HCT116 (cell line): ENCODE measurements around the gene GJB1. TPM values are rescaled to one million over a fixed set of nuclear protein-coding genes. Genes with fewer than 3 reads are reported as not detected.

Source experiments
- ATAC-seq: fragments of 200-7000 bp; cut with Tn5 transposase; 2 replicates; pipeline ENCODE4 v1.9.1; 2020; ENCODE audit warnings: mild to moderate bottlenecking, moderate library complexity
- BruUV-seq: library from RNA; stranded (reverse); fragments of 400-500 nt; replicated peaks from 2 replicates; lab custom pipeline; 2021; lab: Mats Ljungman, UMichigan
- CTCF ChIA-PET: fragments of 300-600 bp; sonication (Branson Sonifier 250); formaldehyde crosslinking; loops from one replicate; lab custom pipeline; 2021; ENCODE audit warnings: antibody characterized with exemption; lab: Charles Lee
- POLR2A ChIA-PET: fragments of 300-600, 350-600 bp; sonication (Branson Sonifier 250); formaldehyde crosslinking; loops from one replicate; lab custom pipeline; 2021; ENCODE audit warnings: antibody characterized with exemption; lab: Charles Lee
- RAD21 ChIA-PET, 2 experiments: fragments of 300-600 bp; sonication (Branson Sonifier 250); formaldehyde crosslinking; loops; one replicate each; lab custom pipeline; 2023; ENCODE audit warnings: low total read pairs in 2 of 2; ENCODE audit not compliant: uncharacterized antibody in 2 of 2, unreplicated experiment in 2 of 2, low non-redundant PET in 1 of 2; lab: Charles Lee
- DNase-seq: peaks from one replicate; pipeline ENCODE4 v3.0.0-alpha.2; 2010; ENCODE audit warnings: low read depth, low spot score
- H2AFZ ChIP-seq: fragments of 200-600 bp; shearing (Covaris generic), sonication (generic); 2 replicates; pipeline ENCODE4 v1.6.1; 2017; ENCODE audit warnings: low read depth, mixed run types, mixed read lengths, antibody characterized with exemption, low read length; ENCODE audit not compliant: poor library complexity, severe bottlenecking
- H3K27ac ChIP-seq: 2 replicates; pipeline ENCODE4 v1.5.1; 2012; ENCODE audit warnings: low read depth, low read length
- H3K27me3 ChIP-seq: fragments of 200-600 bp; sonication (generic); 2 replicates; pipeline ENCODE4 v1.6.1; 2016; ENCODE audit warnings: mixed run types, low read length, mixed read lengths; ENCODE audit not compliant: insufficient read depth
- H3K36me3 ChIP-seq, 2 experiments: fragments of 200-500 bp in 1 of 2; fragments of 200-600 bp in 1 of 2; sonication (Bioruptor generic) in 1 of 2; sonication (generic) in 1 of 2; 2 replicates each; pipeline versions ENCODE4 v1.5.1 to v1.6.1; 2014 to 2016; ENCODE audit warnings: low read length in 2 of 2, inconsistent platforms in 1 of 2, mixed read lengths in 1 of 2, mixed run types in 1 of 2; ENCODE audit not compliant: insufficient read depth in 2 of 2, control insufficient read depth in 1 of 2
- H3K4me1 ChIP-seq, 2 experiments: fragments of 200-600 bp in 1 of 2; sonication (generic) in 1 of 2; 2 replicates each; pipeline versions ENCODE4 v1.5.1 to v1.6.1; 2012 to 2017; ENCODE audit warnings: low read length in 2 of 2, inconsistent platforms in 1 of 2, mild to moderate bottlenecking in 1 of 2, mixed read lengths in 1 of 2, mixed run types in 1 of 2, moderate library complexity in 1 of 2; ENCODE audit not compliant: insufficient read depth in 2 of 2, control insufficient read depth in 1 of 2
- H3K4me2 ChIP-seq: fragments of 200-600 bp; sonication (generic); 2 replicates; pipeline ENCODE4 v1.6.1; 2017; ENCODE audit warnings: mixed run types, low read length, mixed read lengths
- H3K4me3 ChIP-seq, 2 experiments: fragments of 200-600 bp in 1 of 2; sonication (generic) in 1 of 2; replicated peaks in 1 of 2; 2 replicates each; pipeline ENCODE4 v1.5.1; 2011 to 2016; ENCODE audit warnings: low read length in 2 of 2, control low read depth in 1 of 2, low read depth in 1 of 2, mild to moderate bottlenecking in 1 of 2, mixed read lengths in 1 of 2, mixed run types in 1 of 2
- H3K79me2 ChIP-seq: fragments of 200-600 bp; sonication (generic); 2 replicates; pipeline ENCODE4 v1.6.1; 2017; ENCODE audit warnings: mild to moderate bottlenecking, mixed run types, low read length, moderate library complexity, mixed read lengths; ENCODE audit not compliant: insufficient read depth
- H3K9ac ChIP-seq: fragments of 200-600 bp; sonication (generic); 2 replicates; pipeline ENCODE4 v1.6.1; 2016; ENCODE audit warnings: low read length, mixed read lengths
- H3K9me2 ChIP-seq: fragments of 200-600 bp; sonication (generic), shearing (Covaris generic); 2 replicates; pipeline ENCODE4 v1.6.1; 2017; ENCODE audit warnings: mixed run types, mild to moderate bottlenecking, moderate library complexity; ENCODE audit not compliant: insufficient read depth
- H3K9me3 ChIP-seq, 2 experiments: fragments of 200-500 bp in 1 of 2; fragments of 200-600 bp in 1 of 2; sonication (Bioruptor generic) in 1 of 2; sonication (generic) in 1 of 2; 2 replicates each; pipeline ENCODE4 v1.6.1; 2014 to 2017; ENCODE audit warnings: low read length in 2 of 2, mixed read lengths in 2 of 2, inconsistent platforms in 1 of 2, low read depth in 1 of 2, mild to moderate bottlenecking in 1 of 2, mixed run types in 1 of 2, moderate library complexity in 1 of 2; ENCODE audit not compliant: control insufficient read depth in 1 of 2, insufficient read depth in 1 of 2
- H4K20me1 ChIP-seq: fragments of 200-600 bp; sonication (generic), shearing (Covaris generic); 2 replicates; pipeline ENCODE4 v1.6.1; 2017; ENCODE audit warnings: mixed run types, mild to moderate bottlenecking, moderate library complexity; ENCODE audit not compliant: insufficient read depth
- CEBPB ChIP-seq: IDR thresholded peaks from 2 replicates; pipeline ENCODE4 v1.6.1; 2012; ENCODE audit warnings: low read depth
- CTCF ChIP-seq, 3 experiments: fragments of 200-600 bp in 1 of 3; sonication (generic) in 1 of 3; IDR thresholded peaks in 2 of 3; conservative IDR thresholded peaks in 1 of 3; 2 replicates each; pipeline ENCODE4 v1.5.1; 2012 to 2017; ENCODE audit warnings: low read depth in 2 of 3, low read length in 2 of 3, antibody characterized with exemption in 1 of 3, borderline replicate concordance in 1 of 3, control low read depth in 1 of 3, mild to moderate bottlenecking in 1 of 3, mixed read lengths in 1 of 3, mixed run types in 1 of 3, moderate library complexity in 1 of 3; ENCODE audit not compliant: insufficient read depth in 1 of 3
- EZH2phosphoT487 ChIP-seq: fragments of 200-600 bp; IDR thresholded peaks from 2 replicates; pipeline ENCODE4 v1.6.1; 2018; ENCODE audit warnings: antibody characterized with exemption, borderline replicate concordance
- FOSL1 ChIP-seq: IDR thresholded peaks from 2 replicates; pipeline ENCODE4 v1.6.1; 2012; ENCODE audit warnings: low read depth
- MAX ChIP-seq: IDR thresholded peaks from 2 replicates; pipeline ENCODE4 v1.6.1; 2012
- POLR2AphosphoS5 ChIP-seq: IDR thresholded peaks from 2 replicates; pipeline ENCODE4 v1.6.1; 2011; ENCODE audit warnings: mild to moderate bottlenecking, low read depth, low read length, moderate library complexity
- SP1 ChIP-seq: IDR thresholded peaks from 2 replicates; pipeline ENCODE4 v1.6.1; 2012; ENCODE audit warnings: low read depth
- SRF ChIP-seq: IDR thresholded peaks from 2 replicates; pipeline ENCODE4 v1.6.1; 2012; ENCODE audit warnings: low read depth
- YY1 ChIP-seq: IDR thresholded peaks from 2 replicates; pipeline ENCODE4 v1.6.1; 2011; ENCODE audit warnings: low read length, low read depth, moderate library complexity, mild to moderate bottlenecking; ENCODE audit not compliant: insufficient replicate concordance; ENCODE audit errors: extremely low read depth
- ZFX ChIP-seq: fragments of 450-650 bp; IDR thresholded peaks from 2 replicates; pipeline ENCODE4 v1.6.1; 2017
- ZNF274 ChIP-seq: fragments of 200-500 bp; sonication (Bioruptor generic); IDR thresholded peaks from 2 replicates; pipeline ENCODE4 v1.6.1; 2014; ENCODE audit warnings: mild to moderate bottlenecking, low read depth, low read length, inconsistent platforms
- intact Hi-C: fragments of 100-400 bp; cut with micrococcal nuclease; formaldehyde crosslinking; loops from 2 replicates; pipeline ENCODE4 v1.10.0; 2022
- total RNA-seq: library from RNA; stranded (reverse); gene quantifications from one replicate; pipeline ENCODE4 v1.2.1, GENCODE V29; 2021; ENCODE audit not compliant: unreplicated experiment

GJB1 gene
- total RNA-seq, 1 experiment from 2014 or later = not detected

- H3K27ac ChIP-seq = no peak overlapping the region
- TF ChIP-seq EZH2phosphoT487 (no peak), CTCF (IDR thresholded peaks at IDR 0.05 in 2 of 3, conservative IDR thresholded peaks at IDR 0.05 in 1 of 3; ENCODE audit: borderline replicate concordance in 1 of 3, insufficient read depth in 1 of 3, low read depth in 2 of 3, low read length in 2 of 3) (no peak), CEBPB (no peak), SP1 (no peak), SRF (no peak), ZFX (no peak), POLR2AphosphoS5 (no peak), MAX (no peak), FOSL1 (no peak), ZNF274 (no peak), YY1 (no peak)
- ChIA-PET POLR2A (no interaction called here), CTCF (no interaction called here), RAD21 (no interaction called here)
- intact Hi-C loops = no loop called here
- no peaks in the 10 kb centered on the region for H3K9me3 ChIP-seq
- no peaks in the 10 kb centered on the region for H3K36me3 ChIP-seq
- no peak overlapping the region for H2AFZ ChIP-seq
- no peaks in the 10 kb centered on the region for H3K79me2 ChIP-seq
- peaks cover 0 to 3% of the 10 kb centered on the region in 2 experiments; a peak in 1 of 4 replicates for H3K4me1 ChIP-seq
- no peaks in the 10 kb centered on the region for H3K27me3 ChIP-seq
- H3K9me2 ChIP-seq = no peaks in the 10 kb centered on the region
- BruUV-seq = no TSS peak
- ATAC-seq (no peak), DNase-seq (no peak)
- no peak overlapping the region for H3K9ac ChIP-seq
- no peak overlapping the region for H3K4me2 ChIP-seq
- H4K20me1 ChIP-seq = no peaks in the 10 kb centered on the region
- H3K4me3 ChIP-seq = no peak overlapping the region
These were observed 26.9 kb upstream of the GJB1 start for GRCh38 chrX:71195964-71196649.
